ENCODE data around the gene AP4M1. TPM values are rescaled to one million over a fixed set of nuclear protein-coding genes. Genes with fewer than 3 reads are reported as not detected.
A peak's percentile ranks its signal among the peaks of the same experiment; 100 is the strongest.

AP4M1 gene
- total RNA-seq, 2 experiments from 2014 or later = 25.0 to 33.8 TPM

DNA sequence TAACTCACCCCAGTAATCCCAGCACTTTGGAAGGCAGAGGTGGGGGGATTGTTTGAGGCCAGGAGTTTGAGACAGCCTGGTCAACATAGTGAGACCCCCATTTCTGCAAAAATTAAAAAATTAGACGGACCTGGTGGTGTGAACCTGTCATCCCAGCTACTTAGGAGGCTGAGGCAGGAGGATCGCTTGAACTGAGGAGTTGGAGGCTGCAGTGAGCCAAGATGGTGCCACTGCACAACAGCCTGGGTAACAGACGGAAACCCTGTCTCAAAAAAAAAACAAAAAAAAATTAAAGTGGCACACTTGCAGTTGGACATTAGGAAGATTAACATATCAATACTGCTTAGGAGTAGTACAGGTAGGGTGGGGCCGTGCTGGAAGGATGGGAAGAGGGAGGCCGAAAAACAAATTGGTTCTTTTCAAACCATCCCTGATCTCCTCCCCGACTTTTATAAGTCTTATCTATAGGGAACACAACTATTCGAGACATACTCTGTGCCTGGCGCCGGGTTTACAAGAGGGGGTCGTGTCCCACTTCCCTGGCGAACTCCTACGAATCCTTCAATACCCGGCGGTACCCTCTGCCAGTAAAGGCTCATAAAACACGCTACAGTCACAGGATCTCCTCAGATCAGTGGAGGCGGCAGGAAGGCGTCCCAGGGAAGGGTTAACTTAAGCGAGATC, 17.1 kb downstream of the AP4M1 start:
- ChIA-PET POLR2A (interaction anchor here (0.6 to 0.9 kb wide), 2 partner anchors 15 to 17 kb away, joined by 3 read pairs; no protein-coding TSS in a partner anchor), CTCF (ENCODE audit: unreplicated experiment) (no interaction called here)
- BruUV-seq (replicated peaks) = TSS peak; percentile 75
- intact Hi-C loops (cut with micrococcal nuclease; ENCODE audit: unreplicated experiment) = loop anchor here (1.0 kb wide), 1 partner anchor 17 kb away; the partner anchor contains the start of genes AP4M1 and MCM7
- peak overlapping the region; percentile 80 for H3K4me3 ChIP-seq (ENCODE audit: low read depth, low read length, poor library complexity, severe bottlenecking)
- H3K9me3 ChIP-seq (ENCODE audit: low read length) = no peaks in the 10 kb centered on the region
- peaks cover 19% of the 10 kb centered on the region; the same call in 1 of the 2 replicates for H3K79me2 ChIP-seq (ENCODE audit: insufficient read depth, low read depth, low read length)
- no peak for DNase-seq (ENCODE audit: low spot score)
- peaks cover 27% of the 10 kb centered on the region for H3K36me3 ChIP-seq (ENCODE audit: insufficient read depth, low read length)
- peak overlapping the region; percentile 85 for H3K4me2 ChIP-seq (ENCODE audit: low read length)
- peak overlapping the region; percentile 84; the same call in 1 of the 2 replicates for H2AFZ ChIP-seq (ENCODE audit: low read length)
- no peaks in the 10 kb centered on the region for H4K20me1 ChIP-seq (ENCODE audit: insufficient read depth, low read length)
- H3K27ac ChIP-seq (ENCODE audit: low read depth, low read length, poor library complexity, severe bottlenecking) = peak overlapping the region; percentile 73
- no peak for TF ChIP-seq EZH2phosphoT487 (IDR thresholded peaks at IDR 0.05; ENCODE audit: borderline replicate concordance, low read depth, low read length)
- H3K4me1 ChIP-seq (ENCODE audit: insufficient read depth, low read length, poor library complexity, severe bottlenecking) = peaks cover 11% of the 10 kb centered on the region
- no peaks in the 10 kb centered on the region for H3K9me2 ChIP-seq (ENCODE audit: insufficient read depth, low read length)

DNA sequence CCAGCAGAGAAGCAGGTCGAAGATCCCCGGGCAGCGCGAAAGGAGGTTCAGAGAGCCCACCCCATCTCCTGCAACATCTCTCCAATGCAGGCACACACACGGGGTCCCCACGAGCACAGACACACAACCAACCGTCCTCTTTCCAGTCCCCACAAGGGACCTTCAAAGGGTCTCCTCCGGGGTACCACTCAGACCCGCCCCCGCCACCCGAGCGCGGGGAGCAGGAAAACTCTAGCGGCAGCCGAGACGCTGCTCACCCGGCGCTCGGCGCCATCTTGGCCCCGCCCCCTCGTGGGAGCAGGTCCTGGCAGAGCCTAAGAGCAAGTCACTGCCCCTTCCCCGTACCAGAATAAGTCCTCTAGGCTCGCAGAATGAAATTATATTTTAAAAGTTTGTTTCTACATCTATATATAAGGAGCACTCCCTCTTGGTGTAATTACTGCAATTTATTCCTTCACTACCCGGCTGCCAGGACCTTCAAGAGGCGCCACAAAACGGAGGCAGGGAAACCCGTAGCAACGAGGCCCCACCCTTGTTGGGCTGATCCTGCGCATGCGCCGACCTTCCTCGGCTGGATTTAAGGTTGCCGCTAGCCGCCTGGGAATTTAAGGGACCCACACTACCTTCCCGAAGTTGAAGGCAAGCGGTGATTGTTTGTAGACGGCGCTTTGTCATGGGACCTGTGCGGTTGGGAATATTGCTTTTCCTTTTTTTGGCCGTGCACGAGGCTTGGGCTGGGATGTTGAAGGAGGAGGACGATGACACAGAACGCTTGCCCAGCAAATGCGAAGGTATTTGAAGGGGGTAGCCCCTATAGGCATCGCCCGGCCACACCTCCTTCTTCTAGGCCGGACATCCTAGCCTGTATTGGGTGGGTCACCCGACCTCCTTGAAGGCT, 17.9 kb downstream of the AP4M1 start, which contains the start of the genes CNPY4 and TAF6:
TSS of gene CNPY4 (plus strand) at position 563 of the 898 bp plus-strand sequence. CDS start at position 674, 111 bp downstream.
TSS of gene TAF6 (minus strand) at position 287 of the 898 bp plus-strand sequence. CDS start 5,149 bp downstream, outside the sequence.
- Histone ChIP-seq H3K79me2 (ENCODE audit: insufficient read depth, low read depth, low read length) (peaks cover 19% of the 10 kb centered on the region; the same call in 1 of the 2 replicates), H3K9me3 (ENCODE audit: low read length) (no peaks in the 10 kb centered on the region), H3K27ac (ENCODE audit: low read depth, low read length, poor library complexity, severe bottlenecking) (peak within 1 kb of the TSS; percentile 73), H3K4me1 (ENCODE audit: insufficient read depth, low read length, poor library complexity, severe bottlenecking) (peaks cover 15% of the 10 kb centered on the region), H3K36me3 (ENCODE audit: insufficient read depth, low read length) (peaks cover 24% of the 10 kb centered on the region), H3K9me2 (ENCODE audit: insufficient read depth, low read length) (no peaks in the 10 kb centered on the region), H2AFZ (ENCODE audit: low read length) (peak within 1 kb of the TSS; percentile 84), H3K4me3 (ENCODE audit: low read depth, low read length, poor library complexity, severe bottlenecking) (peak within 1 kb of the TSS; percentile 80), H4K20me1 (ENCODE audit: insufficient read depth, low read length) (no peaks in the 10 kb centered on the region), H3K4me2 (ENCODE audit: low read length) (peak within 1 kb of the TSS; percentile 85)
- CTCF ChIA-PET (ENCODE audit: unreplicated experiment) = no interaction called here
- no TSS peak for BruUV-seq (replicated peaks)
- TF ChIP-seq, protein P1, sequence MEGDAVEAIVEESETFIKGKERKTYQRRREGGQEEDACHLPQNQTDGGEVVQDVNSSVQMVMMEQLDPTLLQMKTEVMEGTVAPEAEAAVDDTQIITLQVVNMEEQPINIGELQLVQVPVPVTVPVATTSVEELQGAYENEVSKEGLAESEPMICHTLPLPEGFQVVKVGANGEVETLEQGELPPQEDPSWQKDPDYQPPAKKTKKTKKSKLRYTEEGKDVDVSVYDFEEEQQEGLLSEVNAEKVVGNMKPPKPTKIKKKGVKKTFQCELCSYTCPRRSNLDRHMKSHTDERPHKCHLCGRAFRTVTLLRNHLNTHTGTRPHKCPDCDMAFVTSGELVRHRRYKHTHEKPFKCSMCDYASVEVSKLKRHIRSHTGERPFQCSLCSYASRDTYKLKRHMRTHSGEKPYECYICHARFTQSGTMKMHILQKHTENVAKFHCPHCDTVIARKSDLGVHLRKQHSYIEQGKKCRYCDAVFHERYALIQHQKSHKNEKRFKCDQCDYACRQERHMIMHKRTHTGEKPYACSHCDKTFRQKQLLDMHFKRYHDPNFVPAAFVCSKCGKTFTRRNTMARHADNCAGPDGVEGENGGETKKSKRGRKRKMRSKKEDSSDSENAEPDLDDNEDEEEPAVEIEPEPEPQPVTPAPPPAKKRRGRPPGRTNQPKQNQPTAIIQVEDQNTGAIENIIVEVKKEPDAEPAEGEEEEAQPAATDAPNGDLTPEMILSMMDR (conservative IDR thresholded peaks at IDR 0.05; ENCODE audit: low read length) = no peak
- TF ChIP-seq EZH2phosphoT487 (IDR thresholded peaks at IDR 0.05; ENCODE audit: borderline replicate concordance, low read depth, low read length) = no peak
- POLR2A ChIA-PET = interaction anchor here (1.0 to 2.2 kb wide), 3 partner anchors 17 to 33 kb away, joined by 3 to 10 read pairs (median 10); partner anchors contain the start of genes AP4M1, LAMTOR4 and MCM7
- intact Hi-C loops (cut with micrococcal nuclease; ENCODE audit: unreplicated experiment) = loop anchor here (1.0 kb wide), 1 partner anchor 18 kb away; the partner anchor contains the start of genes AP4M1 and MCM7
- peak; percentile 98 for DNase-seq (ENCODE audit: low spot score)

Data from OCI-LY7 (cell line).